K562 (cell line): Measurements from ENCODE around the gene HSPB6. TPM values are rescaled to one million over a fixed set of nuclear protein-coding genes. Genes with fewer than 3 reads are reported as not detected.
A peak's percentile ranks its signal among the peaks of the same experiment; 100 is the strongest.

ENCODE experiments used
- CHD1 ChIP-seq: fragments of 200-600 bp; sonication (generic); IDR thresholded peaks from one replicate; pipeline ENCODE4 v1.6.1; 2012; ENCODE audit warnings: mild to moderate bottlenecking, moderate library complexity, low read length, inconsistent platforms
- MAZ ChIP-seq, 2 experiments: fragments of 450-650 bp in 1 of 2; sonication (generic) in 1 of 2; formaldehyde crosslinking; IDR thresholded peaks in 1 of 2; conservative IDR thresholded peaks in 1 of 2; 2 replicates each; pipeline versions ENCODE4 v1.4.0 to v1.5.0; 2020; ENCODE audit warnings: mild to moderate bottlenecking in 1 of 2, missing genetic modification reagents in 1 of 2
- ZNF263 ChIP-seq: sonication (generic); formaldehyde crosslinking; IDR thresholded peaks from 2 replicates; pipeline ENCODE4 v1.8.0; 2022; ENCODE audit warnings: mild to moderate bottlenecking, missing genetic modification reagents, borderline replicate concordance
- ZNF780A ChIP-seq: fragments of 250-450 bp; sonication (Bioruptor Pico); IDR thresholded peaks from 2 replicates; pipeline ENCODE4 v1.5.0; 2021; ENCODE audit warnings: mild to moderate bottlenecking
- polyA plus RNA-seq, 8 experiments: library from polyadenylated mRNA; depleted of rRNA in 4 of 8; stranded (reverse) in 5 of 8; unstranded in 3 of 8; fragments of >200 nt; fragmentation: Nextera tagmentation in 2 of 8; fragmentation: Illumina TruSeq in 1 of 8; extraction: Ambion mirVana in 2 of 8; extraction: Trizol in 1 of 8; gene quantifications; 2 replicates each; pipeline versions ENCODE4 v1.2.1 to v1.2.3, GENCODE V29; 2011 to 2014; ENCODE audit warnings: inconsistent platforms in 1 of 8, missing spikeins in 1 of 8
- total RNA-seq, 7 experiments: library from RNA; depleted of rRNA in 6 of 7; stranded (reverse); fragments of >200 nt in 6 of 7; fragmentation: Illumina TruSeq in 2 of 7; extraction: Trizol in 2 of 7; gene quantifications; 2 replicates each; pipeline versions ENCODE4 v1.2.1 to v1.2.3, GENCODE V29; 2011 to 2021; ENCODE audit warnings: low replicate concordance in 1 of 7
- TF ChIP-seq, protein P1 (sequence below): sonication (generic); formaldehyde crosslinking; IDR thresholded peaks from 2 replicates; pipeline ENCODE4 v1.8.0; 2022; ENCODE audit warnings: mild to moderate bottlenecking, missing genetic modification reagents
- TF ChIP-seq, protein P2 (sequence below): sonication (generic); formaldehyde crosslinking; IDR thresholded peaks from 2 replicates; pipeline ENCODE4 v1.8.0; 2022; ENCODE audit warnings: mild to moderate bottlenecking, missing genetic modification reagents, borderline replicate concordance
- TF ChIP-seq, protein P3 (sequence below): fragments of 250-450 bp; sonication (Bioruptor Pico); IDR thresholded peaks from 2 replicates; pipeline ENCODE4 v1.8.0; 2022; ENCODE audit warnings: inconsistent platforms, mild to moderate bottlenecking, moderate library complexity, borderline replicate concordance
- TF ChIP-seq, protein P4 (sequence below): sonication (generic); formaldehyde crosslinking; IDR thresholded peaks from 2 replicates; pipeline ENCODE4 v1.8.0; 2022; ENCODE audit warnings: mild to moderate bottlenecking, missing genetic modification reagents
- TF ChIP-seq, protein P5 (sequence below): fragments of 450-650 bp; IDR thresholded peaks from 2 replicates; pipeline ENCODE4 v1.6.1; 2016; ENCODE audit warnings: borderline replicate concordance

The HSPB6 gene
- total and polyA plus RNA-seq, 9 of the 15 experiments (the other 6 are each of a cell fraction or from before 2014, with no cell fraction given), result 0.55 TPM; not detected in 8

DNA sequence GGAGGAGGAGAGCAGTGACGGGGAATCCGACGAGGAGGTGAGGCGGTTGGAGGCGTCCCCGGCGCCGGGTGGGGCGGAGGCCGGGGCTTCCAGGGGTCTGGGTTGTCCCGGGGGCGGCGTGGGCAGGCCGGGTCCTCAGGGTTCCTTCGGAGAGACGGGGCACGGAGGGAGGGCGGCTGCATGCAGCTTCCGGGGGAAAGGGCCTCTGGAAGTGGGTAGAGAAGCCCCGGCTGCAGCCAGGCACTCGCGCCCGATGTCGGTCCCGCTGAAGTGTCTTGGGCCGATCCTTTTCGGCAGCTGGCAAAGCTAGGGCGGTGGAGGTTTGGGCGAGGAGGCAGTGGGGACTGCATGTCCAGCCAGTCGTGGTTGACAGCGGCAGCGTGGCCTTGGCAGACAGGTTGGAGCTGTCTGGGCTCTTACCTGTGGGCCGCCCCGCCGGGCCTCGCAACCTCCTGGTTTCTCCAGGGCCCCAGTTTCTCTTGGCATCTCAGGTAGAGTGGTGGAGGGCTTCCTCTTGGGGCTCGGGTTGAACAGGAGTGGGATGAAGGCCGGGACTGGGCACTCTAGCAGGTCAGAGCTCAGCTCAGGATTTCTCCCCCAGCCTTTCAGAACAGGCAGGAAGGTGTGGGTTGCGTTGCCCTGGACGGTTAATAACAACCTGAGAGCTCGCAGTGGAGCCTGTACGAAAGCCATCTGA, 38.3 kb downstream of the HSPB6 start (continued):
- TF ChIP-seq, protein P1, sequence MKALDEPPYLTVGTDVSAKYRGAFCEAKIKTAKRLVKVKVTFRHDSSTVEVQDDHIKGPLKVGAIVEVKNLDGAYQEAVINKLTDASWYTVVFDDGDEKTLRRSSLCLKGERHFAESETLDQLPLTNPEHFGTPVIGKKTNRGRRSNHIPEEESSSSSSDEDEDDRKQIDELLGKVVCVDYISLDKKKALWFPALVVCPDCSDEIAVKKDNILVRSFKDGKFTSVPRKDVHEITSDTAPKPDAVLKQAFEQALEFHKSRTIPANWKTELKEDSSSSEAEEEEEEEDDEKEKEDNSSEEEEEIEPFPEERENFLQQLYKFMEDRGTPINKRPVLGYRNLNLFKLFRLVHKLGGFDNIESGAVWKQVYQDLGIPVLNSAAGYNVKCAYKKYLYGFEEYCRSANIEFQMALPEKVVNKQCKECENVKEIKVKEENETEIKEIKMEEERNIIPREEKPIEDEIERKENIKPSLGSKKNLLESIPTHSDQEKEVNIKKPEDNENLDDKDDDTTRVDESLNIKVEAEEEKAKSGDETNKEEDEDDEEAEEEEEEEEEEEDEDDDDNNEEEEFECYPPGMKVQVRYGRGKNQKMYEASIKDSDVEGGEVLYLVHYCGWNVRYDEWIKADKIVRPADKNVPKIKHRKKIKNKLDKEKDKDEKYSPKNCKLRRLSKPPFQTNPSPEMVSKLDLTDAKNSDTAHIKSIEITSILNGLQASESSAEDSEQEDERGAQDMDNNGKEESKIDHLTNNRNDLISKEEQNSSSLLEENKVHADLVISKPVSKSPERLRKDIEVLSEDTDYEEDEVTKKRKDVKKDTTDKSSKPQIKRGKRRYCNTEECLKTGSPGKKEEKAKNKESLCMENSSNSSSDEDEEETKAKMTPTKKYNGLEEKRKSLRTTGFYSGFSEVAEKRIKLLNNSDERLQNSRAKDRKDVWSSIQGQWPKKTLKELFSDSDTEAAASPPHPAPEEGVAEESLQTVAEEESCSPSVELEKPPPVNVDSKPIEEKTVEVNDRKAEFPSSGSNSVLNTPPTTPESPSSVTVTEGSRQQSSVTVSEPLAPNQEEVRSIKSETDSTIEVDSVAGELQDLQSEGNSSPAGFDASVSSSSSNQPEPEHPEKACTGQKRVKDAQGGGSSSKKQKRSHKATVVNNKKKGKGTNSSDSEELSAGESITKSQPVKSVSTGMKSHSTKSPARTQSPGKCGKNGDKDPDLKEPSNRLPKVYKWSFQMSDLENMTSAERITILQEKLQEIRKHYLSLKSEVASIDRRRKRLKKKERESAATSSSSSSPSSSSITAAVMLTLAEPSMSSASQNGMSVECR (CRISPR knock-in tag), result peak; percentile 52; the same call in 1 of the 2 replicates
- TF ChIP-seq, protein P2, sequence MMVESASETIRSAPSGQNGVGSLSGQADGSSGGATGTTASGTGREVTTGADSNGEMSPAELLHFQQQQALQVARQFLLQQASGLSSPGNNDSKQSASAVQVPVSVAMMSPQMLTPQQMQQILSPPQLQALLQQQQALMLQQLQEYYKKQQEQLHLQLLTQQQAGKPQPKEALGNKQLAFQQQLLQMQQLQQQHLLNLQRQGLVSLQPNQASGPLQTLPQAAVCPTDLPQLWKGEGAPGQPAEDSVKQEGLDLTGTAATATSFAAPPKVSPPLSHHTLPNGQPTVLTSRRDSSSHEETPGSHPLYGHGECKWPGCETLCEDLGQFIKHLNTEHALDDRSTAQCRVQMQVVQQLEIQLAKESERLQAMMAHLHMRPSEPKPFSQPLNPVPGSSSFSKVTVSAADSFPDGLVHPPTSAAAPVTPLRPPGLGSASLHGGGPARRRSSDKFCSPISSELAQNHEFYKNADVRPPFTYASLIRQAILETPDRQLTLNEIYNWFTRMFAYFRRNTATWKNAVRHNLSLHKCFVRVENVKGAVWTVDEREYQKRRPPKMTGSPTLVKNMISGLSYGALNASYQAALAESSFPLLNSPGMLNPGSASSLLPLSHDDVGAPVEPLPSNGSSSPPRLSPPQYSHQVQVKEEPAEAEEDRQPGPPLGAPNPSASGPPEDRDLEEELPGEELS (CRISPR knock-in tag), result 0 out of 2 replicates have a peak, but pooled peaks have one; percentile 39
- TF ChIP-seq, protein P3, sequence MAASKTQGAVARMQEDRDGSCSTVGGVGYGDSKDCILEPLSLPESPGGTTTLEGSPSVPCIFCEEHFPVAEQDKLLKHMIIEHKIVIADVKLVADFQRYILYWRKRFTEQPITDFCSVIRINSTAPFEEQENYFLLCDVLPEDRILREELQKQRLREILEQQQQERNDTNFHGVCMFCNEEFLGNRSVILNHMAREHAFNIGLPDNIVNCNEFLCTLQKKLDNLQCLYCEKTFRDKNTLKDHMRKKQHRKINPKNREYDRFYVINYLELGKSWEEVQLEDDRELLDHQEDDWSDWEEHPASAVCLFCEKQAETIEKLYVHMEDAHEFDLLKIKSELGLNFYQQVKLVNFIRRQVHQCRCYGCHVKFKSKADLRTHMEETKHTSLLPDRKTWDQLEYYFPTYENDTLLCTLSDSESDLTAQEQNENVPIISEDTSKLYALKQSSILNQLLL (CRISPR knock-in tag), result no peak
- 0 out of 2 replicates have a peak, but pooled peaks have one; percentile 27 for TF ChIP-seq ZNF263 (CRISPR knock-in tag)
- TF ChIP-seq, protein P4, sequence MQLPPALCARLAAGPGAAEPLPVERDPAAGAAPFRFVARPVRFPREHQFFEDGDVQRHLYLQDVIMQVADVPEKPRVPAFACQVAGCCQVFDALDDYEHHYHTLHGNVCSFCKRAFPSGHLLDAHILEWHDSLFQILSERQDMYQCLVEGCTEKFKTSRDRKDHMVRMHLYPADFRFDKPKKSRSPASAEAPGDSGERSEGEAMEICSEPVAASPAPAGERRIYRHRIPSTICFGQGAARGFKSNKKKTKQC, result peak; percentile 13; the same call in 1 of the 2 replicates
- TF ChIP-seq MAZ (CRISPR knock-in tag; conservative IDR thresholded peaks at IDR 0.05 in 1 of 2, IDR thresholded peaks at IDR 0.05 in 1 of 2), result 0 out of 4 replicates have a peak, but pooled peaks of 1 of the 2 experiments have one; percentile 34
- TF ChIP-seq, protein P5, sequence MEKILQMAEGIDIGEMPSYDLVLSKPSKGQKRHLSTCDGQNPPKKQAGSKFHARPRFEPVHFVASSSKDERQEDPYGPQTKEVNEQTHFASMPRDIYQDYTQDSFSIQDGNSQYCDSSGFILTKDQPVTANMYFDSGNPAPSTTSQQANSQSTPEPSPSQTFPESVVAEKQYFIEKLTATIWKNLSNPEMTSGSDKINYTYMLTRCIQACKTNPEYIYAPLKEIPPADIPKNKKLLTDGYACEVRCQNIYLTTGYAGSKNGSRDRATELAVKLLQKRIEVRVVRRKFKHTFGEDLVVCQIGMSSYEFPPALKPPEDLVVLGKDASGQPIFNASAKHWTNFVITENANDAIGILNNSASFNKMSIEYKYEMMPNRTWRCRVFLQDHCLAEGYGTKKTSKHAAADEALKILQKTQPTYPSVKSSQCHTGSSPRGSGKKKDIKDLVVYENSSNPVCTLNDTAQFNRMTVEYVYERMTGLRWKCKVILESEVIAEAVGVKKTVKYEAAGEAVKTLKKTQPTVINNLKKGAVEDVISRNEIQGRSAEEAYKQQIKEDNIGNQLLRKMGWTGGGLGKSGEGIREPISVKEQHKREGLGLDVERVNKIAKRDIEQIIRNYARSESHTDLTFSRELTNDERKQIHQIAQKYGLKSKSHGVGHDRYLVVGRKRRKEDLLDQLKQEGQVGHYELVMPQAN, result peak; percentile 50; the same call in 1 of the 2 replicates
- peak; percentile 40 for TF ChIP-seq CHD1
- no peak for TF ChIP-seq ZNF780A
- TF ChIP-seq, all 486 proteins: peak for 19
